H1 (cell line): ENCODE data around the gene KLHL3. TPM values are rescaled to one million over a fixed set of nuclear protein-coding genes. Genes with fewer than 3 reads are reported as not detected.

Experiments
- RXRA ChIP-seq: IDR thresholded peaks from 2 replicates; pipeline ENCODE4 v1.6.1; 2011; ENCODE audit warnings: low read depth, mild to moderate bottlenecking, low read length, moderate library complexity; ENCODE audit not compliant: insufficient read depth
- SIRT6 ChIP-seq: IDR thresholded peaks from one replicate; pipeline ENCODE4 v1.7.1; 2012; ENCODE audit warnings: low read length, inconsistent platforms
- TBP ChIP-seq: IDR thresholded peaks from 2 replicates; pipeline ENCODE4 v1.6.1; 2011; ENCODE audit warnings: low read depth, low read length, improper control_type of control experiment
- TEAD4 ChIP-seq: IDR thresholded peaks from 2 replicates; pipeline ENCODE4 v1.6.1; 2012; ENCODE audit warnings: low read depth, low read length, inconsistent platforms, mixed read lengths
- polyA plus RNA-seq, 7 experiments: library from polyadenylated mRNA; depleted of rRNA in 3 of 7; stranded (reverse) in 5 of 7; unstranded in 2 of 7; fragments of >200 nt in 5 of 7; fragments of 200-250 nt in 2 of 7; gene quantifications; 1 replicate in 5 of 7; 2 replicates in 1 of 7; 4 replicates in 1 of 7; pipeline versions ENCODE4 v1.2.1 to v1.2.3, GENCODE V29; 2011 to 2013; ENCODE audit warnings: missing spikeins in 2 of 7, mixed read lengths in 2 of 7
- total RNA-seq: library from RNA; stranded (reverse); fragmentation: NEBNext Ultra II Directional; extraction: Animal tissue kit (Norgen Biotek cat#: 25700); gene quantifications from 2 replicates; pipeline ENCODE4 v1.2.1, GENCODE V29; 2021
- TF ChIP-seq, protein P1 (sequence below): fragments of 300-600 bp; sonication (generic); IDR thresholded peaks from 2 replicates; pipeline ENCODE4 v1.7.1; 2012; ENCODE audit warnings: low read length, moderate library complexity, mild to moderate bottlenecking, inconsistent platforms; ENCODE audit not compliant: insufficient replicate concordance
- TF ChIP-seq, protein P2 (sequence below): IDR thresholded peaks from 2 replicates; pipeline ENCODE4 v1.6.1; 2012; ENCODE audit warnings: inconsistent platforms

The KLHL3 gene
- total and polyA plus RNA-seq, 2 of the 8 experiments (the other 6 are each of a cell fraction or from before 2014, with no cell fraction given), result 7.4 to 13.7 TPM

DNA sequence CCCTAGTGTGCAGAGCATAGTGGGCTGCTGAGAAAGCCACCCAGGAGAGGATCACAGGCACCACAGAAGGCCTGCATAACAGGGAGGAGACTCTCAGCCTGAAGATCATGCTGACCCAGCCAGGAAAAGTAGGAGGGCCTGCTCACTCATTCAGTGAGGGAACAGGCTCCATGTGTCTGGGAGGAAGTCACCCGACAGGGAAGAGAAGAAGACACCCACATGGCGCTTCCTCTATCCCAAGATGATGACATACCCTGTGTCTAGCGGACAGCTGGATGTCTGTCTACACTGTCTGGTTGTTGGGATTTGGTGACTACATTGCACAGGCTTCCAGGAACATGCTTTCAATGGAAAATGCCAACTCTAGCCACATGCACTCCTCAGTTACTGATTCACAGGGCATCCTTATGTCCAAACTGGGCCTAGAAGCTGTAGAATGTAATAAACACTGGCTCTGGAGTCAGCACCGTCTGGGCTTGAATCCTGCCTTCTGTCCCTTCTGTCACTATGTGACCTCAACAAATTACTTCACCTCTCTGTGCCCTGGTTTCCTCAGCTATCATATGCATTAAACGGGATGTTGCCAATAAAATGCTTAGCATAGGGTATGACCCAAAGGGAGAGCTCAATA lies 47.6 kb downstream of the KLHL3 start (continued):
- TF ChIP-seq, protein P1, sequence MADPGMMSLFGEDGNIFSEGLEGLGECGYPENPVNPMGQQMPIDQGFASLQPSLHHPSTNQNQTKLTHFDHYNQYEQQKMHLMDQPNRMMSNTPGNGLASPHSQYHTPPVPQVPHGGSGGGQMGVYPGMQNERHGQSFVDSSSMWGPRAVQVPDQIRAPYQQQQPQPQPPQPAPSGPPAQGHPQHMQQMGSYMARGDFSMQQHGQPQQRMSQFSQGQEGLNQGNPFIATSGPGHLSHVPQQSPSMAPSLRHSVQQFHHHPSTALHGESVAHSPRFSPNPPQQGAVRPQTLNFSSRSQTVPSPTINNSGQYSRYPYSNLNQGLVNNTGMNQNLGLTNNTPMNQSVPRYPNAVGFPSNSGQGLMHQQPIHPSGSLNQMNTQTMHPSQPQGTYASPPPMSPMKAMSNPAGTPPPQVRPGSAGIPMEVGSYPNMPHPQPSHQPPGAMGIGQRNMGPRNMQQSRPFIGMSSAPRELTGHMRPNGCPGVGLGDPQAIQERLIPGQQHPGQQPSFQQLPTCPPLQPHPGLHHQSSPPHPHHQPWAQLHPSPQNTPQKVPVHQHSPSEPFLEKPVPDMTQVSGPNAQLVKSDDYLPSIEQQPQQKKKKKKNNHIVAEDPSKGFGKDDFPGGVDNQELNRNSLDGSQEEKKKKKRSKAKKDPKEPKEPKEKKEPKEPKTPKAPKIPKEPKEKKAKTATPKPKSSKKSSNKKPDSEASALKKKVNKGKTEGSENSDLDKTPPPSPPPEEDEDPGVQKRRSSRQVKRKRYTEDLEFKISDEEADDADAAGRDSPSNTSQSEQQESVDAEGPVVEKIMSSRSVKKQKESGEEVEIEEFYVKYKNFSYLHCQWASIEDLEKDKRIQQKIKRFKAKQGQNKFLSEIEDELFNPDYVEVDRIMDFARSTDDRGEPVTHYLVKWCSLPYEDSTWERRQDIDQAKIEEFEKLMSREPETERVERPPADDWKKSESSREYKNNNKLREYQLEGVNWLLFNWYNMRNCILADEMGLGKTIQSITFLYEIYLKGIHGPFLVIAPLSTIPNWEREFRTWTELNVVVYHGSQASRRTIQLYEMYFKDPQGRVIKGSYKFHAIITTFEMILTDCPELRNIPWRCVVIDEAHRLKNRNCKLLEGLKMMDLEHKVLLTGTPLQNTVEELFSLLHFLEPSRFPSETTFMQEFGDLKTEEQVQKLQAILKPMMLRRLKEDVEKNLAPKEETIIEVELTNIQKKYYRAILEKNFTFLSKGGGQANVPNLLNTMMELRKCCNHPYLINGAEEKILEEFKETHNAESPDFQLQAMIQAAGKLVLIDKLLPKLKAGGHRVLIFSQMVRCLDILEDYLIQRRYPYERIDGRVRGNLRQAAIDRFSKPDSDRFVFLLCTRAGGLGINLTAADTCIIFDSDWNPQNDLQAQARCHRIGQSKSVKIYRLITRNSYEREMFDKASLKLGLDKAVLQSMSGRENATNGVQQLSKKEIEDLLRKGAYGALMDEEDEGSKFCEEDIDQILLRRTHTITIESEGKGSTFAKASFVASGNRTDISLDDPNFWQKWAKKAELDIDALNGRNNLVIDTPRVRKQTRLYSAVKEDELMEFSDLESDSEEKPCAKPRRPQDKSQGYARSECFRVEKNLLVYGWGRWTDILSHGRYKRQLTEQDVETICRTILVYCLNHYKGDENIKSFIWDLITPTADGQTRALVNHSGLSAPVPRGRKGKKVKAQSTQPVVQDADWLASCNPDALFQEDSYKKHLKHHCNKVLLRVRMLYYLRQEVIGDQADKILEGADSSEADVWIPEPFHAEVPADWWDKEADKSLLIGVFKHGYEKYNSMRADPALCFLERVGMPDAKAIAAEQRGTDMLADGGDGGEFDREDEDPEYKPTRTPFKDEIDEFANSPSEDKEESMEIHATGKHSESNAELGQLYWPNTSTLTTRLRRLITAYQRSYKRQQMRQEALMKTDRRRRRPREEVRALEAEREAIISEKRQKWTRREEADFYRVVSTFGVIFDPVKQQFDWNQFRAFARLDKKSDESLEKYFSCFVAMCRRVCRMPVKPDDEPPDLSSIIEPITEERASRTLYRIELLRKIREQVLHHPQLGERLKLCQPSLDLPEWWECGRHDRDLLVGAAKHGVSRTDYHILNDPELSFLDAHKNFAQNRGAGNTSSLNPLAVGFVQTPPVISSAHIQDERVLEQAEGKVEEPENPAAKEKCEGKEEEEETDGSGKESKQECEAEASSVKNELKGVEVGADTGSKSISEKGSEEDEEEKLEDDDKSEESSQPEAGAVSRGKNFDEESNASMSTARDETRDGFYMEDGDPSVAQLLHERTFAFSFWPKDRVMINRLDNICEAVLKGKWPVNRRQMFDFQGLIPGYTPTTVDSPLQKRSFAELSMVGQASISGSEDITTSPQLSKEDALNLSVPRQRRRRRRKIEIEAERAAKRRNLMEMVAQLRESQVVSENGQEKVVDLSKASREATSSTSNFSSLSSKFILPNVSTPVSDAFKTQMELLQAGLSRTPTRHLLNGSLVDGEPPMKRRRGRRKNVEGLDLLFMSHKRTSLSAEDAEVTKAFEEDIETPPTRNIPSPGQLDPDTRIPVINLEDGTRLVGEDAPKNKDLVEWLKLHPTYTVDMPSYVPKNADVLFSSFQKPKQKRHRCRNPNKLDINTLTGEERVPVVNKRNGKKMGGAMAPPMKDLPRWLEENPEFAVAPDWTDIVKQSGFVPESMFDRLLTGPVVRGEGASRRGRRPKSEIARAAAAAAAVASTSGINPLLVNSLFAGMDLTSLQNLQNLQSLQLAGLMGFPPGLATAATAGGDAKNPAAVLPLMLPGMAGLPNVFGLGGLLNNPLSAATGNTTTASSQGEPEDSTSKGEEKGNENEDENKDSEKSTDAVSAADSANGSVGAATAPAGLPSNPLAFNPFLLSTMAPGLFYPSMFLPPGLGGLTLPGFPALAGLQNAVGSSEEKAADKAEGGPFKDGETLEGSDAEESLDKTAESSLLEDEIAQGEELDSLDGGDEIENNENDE, result no peak
- TF ChIP-seq SIRT6 (no peak), TBP (no peak), RXRA (no peak), TEAD4 (no peak)
- TF ChIP-seq, protein P2, sequence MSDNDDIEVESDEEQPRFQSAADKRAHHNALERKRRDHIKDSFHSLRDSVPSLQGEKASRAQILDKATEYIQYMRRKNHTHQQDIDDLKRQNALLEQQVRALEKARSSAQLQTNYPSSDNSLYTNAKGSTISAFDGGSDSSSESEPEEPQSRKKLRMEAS, result no peak
